GM12875 (cell line): ENCODE data around the gene NCMAP.

Experiments
- H3K4me3 ChIP-seq: one replicate; pipeline ENCODE4 v1.5.1; 2011; ENCODE audit warnings: low read depth, low read length, control low read depth
- TF ChIP-seq, protein P1 (sequence below): IDR thresholded peaks from 2 replicates; pipeline ENCODE4 v1.5.1; 2011; ENCODE audit warnings: low read depth, mild to moderate bottlenecking, control low read depth, inconsistent platforms, low read length, moderate library complexity, borderline replicate concordance; ENCODE audit not compliant: insufficient read depth

NCMAP gene

DNA sequence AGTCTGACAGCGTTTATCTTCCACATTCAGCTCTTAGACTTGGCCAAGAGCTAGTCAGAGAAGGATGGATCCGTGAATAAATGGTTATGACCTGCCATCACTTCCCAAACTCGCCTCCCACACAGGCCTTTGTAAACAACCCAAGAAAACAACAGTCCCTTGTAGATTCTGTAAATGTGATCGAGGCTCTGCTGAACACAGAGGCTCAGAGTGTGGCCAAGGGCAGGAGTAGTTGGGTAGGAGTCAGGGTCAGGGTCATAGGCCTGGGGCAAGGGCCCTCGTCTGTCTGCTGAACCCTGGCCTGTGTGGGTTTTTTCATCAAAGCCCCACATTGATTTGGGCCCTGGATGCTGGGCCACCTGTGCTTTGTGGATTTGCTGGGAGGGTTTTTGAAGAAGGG lies 32.7 kb downstream of the NCMAP start:
- TF ChIP-seq, protein P1, sequence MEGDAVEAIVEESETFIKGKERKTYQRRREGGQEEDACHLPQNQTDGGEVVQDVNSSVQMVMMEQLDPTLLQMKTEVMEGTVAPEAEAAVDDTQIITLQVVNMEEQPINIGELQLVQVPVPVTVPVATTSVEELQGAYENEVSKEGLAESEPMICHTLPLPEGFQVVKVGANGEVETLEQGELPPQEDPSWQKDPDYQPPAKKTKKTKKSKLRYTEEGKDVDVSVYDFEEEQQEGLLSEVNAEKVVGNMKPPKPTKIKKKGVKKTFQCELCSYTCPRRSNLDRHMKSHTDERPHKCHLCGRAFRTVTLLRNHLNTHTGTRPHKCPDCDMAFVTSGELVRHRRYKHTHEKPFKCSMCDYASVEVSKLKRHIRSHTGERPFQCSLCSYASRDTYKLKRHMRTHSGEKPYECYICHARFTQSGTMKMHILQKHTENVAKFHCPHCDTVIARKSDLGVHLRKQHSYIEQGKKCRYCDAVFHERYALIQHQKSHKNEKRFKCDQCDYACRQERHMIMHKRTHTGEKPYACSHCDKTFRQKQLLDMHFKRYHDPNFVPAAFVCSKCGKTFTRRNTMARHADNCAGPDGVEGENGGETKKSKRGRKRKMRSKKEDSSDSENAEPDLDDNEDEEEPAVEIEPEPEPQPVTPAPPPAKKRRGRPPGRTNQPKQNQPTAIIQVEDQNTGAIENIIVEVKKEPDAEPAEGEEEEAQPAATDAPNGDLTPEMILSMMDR: no peak
- no peak overlapping the region for H3K4me3 ChIP-seq

- TF ChIP-seq, protein P1: no peak
- H3K4me3 ChIP-seq: no peak overlapping the region
Observed at GRCh38 chr1:24589200-24589599, 33.3 kb downstream of the NCMAP start.

GRCh38 chr1:24591781-24592180 lies 35.9 kb downstream of the NCMAP start:
- no peak overlapping the region for H3K4me3 ChIP-seq
- TF ChIP-seq, protein P1: no peak

DNA sequence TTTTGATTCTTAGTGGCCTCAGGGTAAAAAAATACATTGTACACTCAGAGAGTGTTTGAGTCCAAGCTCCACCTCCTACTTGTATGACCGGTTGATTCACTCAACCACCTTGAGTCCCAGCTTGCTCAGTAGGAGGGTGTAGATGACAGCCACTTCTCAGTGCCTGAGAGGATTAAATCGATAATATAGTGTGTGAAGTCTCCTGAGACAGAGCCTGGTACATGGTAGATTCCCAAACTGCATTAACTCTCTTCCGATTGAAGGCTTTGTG lies 38.4 kb downstream of the NCMAP start:
- TF ChIP-seq, protein P1: no peak
- no peak overlapping the region for H3K4me3 ChIP-seq

GRCh38 chr1:24596401-24596880 lies 40.6 kb downstream of the NCMAP start:
- no peak overlapping the region for H3K4me3 ChIP-seq
- TF ChIP-seq, protein P1: no peak

GRCh38 chr1:24599265-24599664 lies 43.4 kb downstream of the NCMAP start:
- TF ChIP-seq, protein P1: no peak
- no peak overlapping the region for H3K4me3 ChIP-seq

DNA sequence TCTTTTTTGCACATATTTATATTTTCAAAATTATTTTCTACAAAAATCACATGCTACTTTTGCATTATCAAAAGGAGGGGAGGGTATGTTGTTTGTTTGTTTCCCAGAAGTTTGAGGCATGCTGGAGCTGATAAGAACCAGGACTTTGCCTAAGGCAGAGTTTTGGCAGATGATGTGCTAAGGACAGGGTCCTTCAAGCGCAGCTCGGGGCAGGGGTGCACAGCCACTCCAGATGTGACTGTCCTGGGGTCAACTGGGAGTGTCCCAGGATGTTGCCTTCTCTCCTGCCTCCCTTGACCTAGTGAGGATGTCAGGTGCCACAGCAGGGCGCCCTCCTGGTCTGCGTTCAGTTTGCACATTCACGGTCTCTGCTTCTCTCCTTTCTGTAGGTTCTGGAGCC lies 44.7 kb downstream of the NCMAP start:
- TF ChIP-seq, protein P1: no peak
- H3K4me3 ChIP-seq: no peak overlapping the region
